Measurements from ENCODE around the gene GPANK1. TPM values are rescaled to one million over a fixed set of nuclear protein-coding genes. Genes with fewer than 3 reads are reported as not detected.

The GPANK1 gene
- total RNA-seq, 6 donors from 2014 or later, result 12.0 to 45.1 (median 16.6) TPM

DNA sequence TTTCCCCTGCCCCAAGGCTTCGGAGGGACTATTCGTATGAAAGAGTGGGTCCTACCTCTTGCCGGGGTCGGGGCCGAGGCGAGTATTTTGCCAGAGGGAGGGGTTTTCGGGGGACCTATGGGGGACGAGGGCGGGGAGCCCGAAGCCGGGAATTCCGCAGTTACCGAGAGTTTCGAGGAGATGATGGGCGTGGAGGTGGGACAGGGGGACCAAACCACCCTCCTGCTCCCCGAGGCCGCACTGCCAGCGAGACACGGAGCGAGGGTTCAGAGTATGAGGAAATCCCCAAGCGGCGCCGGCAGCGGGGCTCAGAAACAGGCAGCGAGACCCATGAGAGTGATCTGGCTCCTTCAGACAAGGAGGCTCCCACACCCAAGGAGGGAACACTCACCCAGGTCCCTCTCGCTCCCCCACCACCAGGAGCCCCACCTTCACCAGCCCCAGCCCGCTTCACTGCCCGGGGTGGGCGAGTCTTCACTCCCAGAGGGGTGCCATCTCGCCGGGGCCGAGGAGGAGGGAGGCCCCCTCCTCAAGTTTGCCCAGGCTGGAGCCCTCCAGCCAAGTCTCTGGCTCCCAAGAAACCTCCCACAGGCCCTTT lies 33.0 kb downstream of the GPANK1 start:
- H3K9me3 ChIP-seq, result no peaks in the 10 kb centered on the region
- no peak overlapping the region for H3K27ac ChIP-seq
- no peak overlapping the region for H3K4me3 ChIP-seq
- TF ChIP-seq POLR2AphosphoS5 (IDR thresholded peaks at IDR 0.05) (no peak), EP300 (IDR thresholded peaks at IDR 0.05) (no peak), POLR2A (IDR thresholded peaks at IDR 0.05) (no peak)
- TF ChIP-seq, protein P1, sequence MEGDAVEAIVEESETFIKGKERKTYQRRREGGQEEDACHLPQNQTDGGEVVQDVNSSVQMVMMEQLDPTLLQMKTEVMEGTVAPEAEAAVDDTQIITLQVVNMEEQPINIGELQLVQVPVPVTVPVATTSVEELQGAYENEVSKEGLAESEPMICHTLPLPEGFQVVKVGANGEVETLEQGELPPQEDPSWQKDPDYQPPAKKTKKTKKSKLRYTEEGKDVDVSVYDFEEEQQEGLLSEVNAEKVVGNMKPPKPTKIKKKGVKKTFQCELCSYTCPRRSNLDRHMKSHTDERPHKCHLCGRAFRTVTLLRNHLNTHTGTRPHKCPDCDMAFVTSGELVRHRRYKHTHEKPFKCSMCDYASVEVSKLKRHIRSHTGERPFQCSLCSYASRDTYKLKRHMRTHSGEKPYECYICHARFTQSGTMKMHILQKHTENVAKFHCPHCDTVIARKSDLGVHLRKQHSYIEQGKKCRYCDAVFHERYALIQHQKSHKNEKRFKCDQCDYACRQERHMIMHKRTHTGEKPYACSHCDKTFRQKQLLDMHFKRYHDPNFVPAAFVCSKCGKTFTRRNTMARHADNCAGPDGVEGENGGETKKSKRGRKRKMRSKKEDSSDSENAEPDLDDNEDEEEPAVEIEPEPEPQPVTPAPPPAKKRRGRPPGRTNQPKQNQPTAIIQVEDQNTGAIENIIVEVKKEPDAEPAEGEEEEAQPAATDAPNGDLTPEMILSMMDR (IDR thresholded peaks at IDR 0.05), result no peak
- no peak for ATAC-seq (ENCODE audit: low FRiP score in 2 of 2)
- H3K4me1 ChIP-seq, result no peaks in the 10 kb centered on the region
- peaks cover 65 to 100% (median 100%) of the 10 kb centered on the region in 4 donors for H3K36me3 ChIP-seq
- no peaks in the 10 kb centered on the region for H3K27me3 ChIP-seq
- 88 to 96% methylated on average over 24 to 28 of the region's 32 CpGs for WGBS, 2 donors
- peak in 1 of 2 donors; percentile 79 for DNase-seq

DNA sequence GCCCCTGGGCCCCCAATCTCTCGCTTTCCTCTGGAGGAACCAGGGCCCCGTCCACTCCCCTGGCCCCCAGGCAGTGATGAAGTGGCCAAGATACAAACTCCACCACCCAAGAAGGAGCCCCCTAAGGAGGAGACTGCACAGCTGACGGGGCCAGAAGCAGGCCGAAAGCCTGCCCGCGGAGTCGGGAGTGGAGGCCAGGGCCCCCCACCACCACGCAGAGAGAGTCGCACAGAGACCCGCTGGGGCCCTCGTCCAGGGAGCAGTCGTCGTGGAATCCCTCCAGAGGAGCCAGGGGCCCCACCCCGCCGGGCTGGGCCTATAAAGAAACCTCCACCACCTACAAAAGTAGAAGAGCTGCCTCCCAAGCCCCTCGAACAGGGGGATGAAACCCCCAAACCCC lies 33.6 kb downstream of the GPANK1 start:
- 87 to 89% methylated on average over 3 to 16 of the region's 16 CpGs for WGBS, 2 donors
- Histone ChIP-seq H3K4me3 (no peak overlapping the region), H3K27ac (no peak overlapping the region), H3K9me3 (no peaks in the 10 kb centered on the region), H3K4me1 (no peaks in the 10 kb centered on the region), H3K27me3 (no peaks in the 10 kb centered on the region), H3K36me3 (peaks cover 65 to 100% (median 100%) of the 10 kb centered on the region in 4 donors)
- ATAC-seq (ENCODE audit: low FRiP score in 2 of 2) (no peak), DNase-seq (peak in 1 of 2 donors; percentile 61)
- TF ChIP-seq, protein P1 (IDR thresholded peaks at IDR 0.05), result no peak
- TF ChIP-seq POLR2AphosphoS5 (IDR thresholded peaks at IDR 0.05) (no peak), POLR2A (IDR thresholded peaks at IDR 0.05) (no peak), EP300 (IDR thresholded peaks at IDR 0.05) (no peak)

DNA sequence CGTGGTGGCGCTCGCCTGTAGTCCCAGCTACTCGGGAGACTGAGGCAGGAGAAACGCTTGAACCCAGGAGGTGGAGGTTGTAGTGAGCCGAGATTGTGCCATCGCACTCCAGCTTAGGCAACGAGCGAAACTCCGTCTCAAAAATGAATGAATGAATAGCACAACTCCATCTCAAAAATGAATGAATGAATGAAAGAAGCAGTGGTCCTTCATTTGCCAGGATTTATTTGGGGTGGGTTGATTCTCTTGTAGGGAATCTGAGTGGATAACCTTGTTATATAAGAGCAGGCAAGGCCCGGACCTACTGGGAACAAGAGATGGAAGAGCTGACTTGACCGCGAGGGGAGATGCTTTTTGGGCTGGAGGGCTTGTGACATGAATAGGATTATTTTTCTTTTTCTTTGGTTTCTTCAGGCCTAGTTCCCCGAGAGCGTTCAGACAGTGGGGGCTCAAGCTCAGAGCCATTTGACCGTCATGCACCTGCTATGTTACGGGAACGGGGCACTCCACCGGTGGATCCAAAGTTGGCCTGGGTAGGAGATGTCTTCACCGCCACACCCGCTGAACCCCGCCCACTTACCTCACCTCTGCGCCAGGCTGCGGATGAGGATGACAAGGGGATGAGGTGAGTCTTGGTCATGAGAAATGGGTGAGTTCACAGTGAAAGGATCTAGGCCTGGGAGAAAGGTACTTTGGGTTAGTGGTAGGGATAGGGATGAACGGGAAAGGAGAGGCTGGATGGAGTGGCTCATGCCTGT lies 34.4 kb downstream of the GPANK1 start:
- H3K4me1 ChIP-seq, result no peaks in the 10 kb centered on the region
- H3K27me3 ChIP-seq, result no peaks in the 10 kb centered on the region
- no peaks in the 10 kb centered on the region for H3K9me3 ChIP-seq
- peaks cover 66 to 100% (median 100%) of the 10 kb centered on the region in 4 donors for H3K36me3 ChIP-seq
- H3K4me3 ChIP-seq, result no peak overlapping the region
- TF ChIP-seq EP300 (IDR thresholded peaks at IDR 0.05) (no peak), POLR2A (IDR thresholded peaks at IDR 0.05) (no peak), POLR2AphosphoS5 (IDR thresholded peaks at IDR 0.05) (no peak)
- TF ChIP-seq, protein P1 (IDR thresholded peaks at IDR 0.05), result no peak
- 93 to 94% methylated on average over 25 of the region's 25 CpGs for WGBS, 2 donors
- H3K27ac ChIP-seq, result no peak overlapping the region
- ATAC-seq (ENCODE audit: low FRiP score in 2 of 2), result peak in 1 of 2 donors; percentile 15
- no peak for DNase-seq

DNA sequence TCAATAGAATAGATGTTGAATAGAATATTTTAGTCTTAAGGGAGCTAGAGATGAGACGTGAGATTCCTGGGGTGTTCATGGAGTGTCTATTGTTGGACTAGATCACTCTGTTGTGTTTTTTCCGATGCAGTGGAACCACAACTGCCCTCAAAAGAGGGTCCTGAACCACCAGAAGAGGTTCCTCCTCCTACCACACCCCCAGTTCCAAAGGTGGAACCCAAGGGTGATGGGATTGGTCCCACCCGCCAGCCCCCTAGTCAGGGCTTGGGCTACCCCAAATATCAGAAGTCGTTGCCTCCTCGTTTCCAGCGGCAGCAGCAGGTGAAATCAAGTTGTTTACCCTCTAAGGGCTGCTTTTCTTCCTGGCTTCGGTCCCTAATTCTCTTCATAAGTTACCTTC lies 35.8 kb downstream of the GPANK1 start:
- Histone ChIP-seq H3K27me3 (no peaks in the 10 kb centered on the region), H3K4me3 (no peak overlapping the region), H3K27ac (no peak overlapping the region), H3K4me1 (no peaks in the 10 kb centered on the region), H3K9me3 (no peaks in the 10 kb centered on the region), H3K36me3 (peaks cover 71 to 100% (median 100%) of the 10 kb centered on the region in 4 donors)
- WGBS, 2 donors, result 88 to 93% methylated on average over 7 of the region's 7 CpGs
- no peak for TF ChIP-seq EP300 (IDR thresholded peaks at IDR 0.05)
- no peak for TF ChIP-seq POLR2AphosphoS5 (IDR thresholded peaks at IDR 0.05)
- TF ChIP-seq, protein P1 (IDR thresholded peaks at IDR 0.05), result no peak
- TF ChIP-seq POLR2A (IDR thresholded peaks at IDR 0.05), result no peak
- no peak for DNase-seq
- ATAC-seq (ENCODE audit: low FRiP score in 2 of 2), result no peak

Data from upper lobe of left lung (tissue), 6 donors.